ENCODE results near the gene ITGB4. TPM values are rescaled to one million over a fixed set of nuclear protein-coding genes. Genes with fewer than 3 reads are reported as not detected.

Gene ITGB4
- polyA plus RNA-seq (2013, experiment 1 of 4), result 2.1 TPM
- 0.96 TPM for polyA plus RNA-seq (2013, experiment 2 of 4)
- polyA plus RNA-seq (2013, experiment 3 of 4), result 0.80 TPM
- 1.1 TPM for polyA plus RNA-seq (2013, experiment 4 of 4)

DNA sequence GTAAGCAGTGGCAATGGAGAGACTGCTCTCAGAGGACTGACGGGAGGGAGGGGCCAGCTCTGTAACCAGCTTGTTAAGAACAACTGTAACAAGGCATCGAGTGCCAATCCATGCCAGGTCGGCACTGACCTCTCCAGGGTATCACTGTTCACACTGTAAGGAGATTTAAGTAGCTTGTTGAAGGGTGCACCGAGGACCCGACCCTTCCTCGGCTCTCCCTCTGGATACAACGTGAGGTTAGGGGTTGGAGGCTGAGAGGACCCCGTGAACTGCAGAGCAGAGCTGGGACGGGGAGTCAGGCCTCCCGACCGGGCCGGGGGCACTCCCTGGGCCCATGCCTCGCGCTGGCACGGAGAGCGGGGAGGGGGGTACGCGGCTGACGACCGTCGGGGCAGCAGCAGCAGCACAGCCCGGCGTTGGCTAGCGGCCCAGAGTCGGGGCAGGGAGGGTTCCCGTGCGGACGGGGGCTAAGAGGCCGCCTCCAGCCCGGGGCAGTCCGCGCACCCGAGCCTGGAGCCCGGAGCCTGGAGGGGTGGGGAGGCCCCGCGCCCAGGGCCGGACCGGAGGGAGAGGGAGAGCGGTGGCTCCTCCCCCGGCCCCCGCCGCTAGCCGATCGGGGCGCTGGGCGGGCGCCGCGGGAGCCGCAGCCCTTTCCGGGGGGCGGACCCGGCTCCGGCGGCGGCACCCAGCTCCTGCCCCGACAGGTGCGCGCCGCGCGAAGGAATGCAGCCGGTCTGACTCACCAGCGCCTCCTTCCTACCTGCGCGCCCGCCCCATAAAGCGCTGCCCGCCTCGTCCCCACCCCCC, at the start of gene ITGB4:
ITGB4 (plus strand) TSS at position 804 of the 807 bp plus-strand sequence. CDS start 3,245 bp downstream, outside the sequence.
- Histone ChIP-seq H3K9me3 (ENCODE audit: control insufficient read depth, low read length) (no peaks in the 10 kb centered on the region), H3K27me3 (ENCODE audit: control insufficient read depth, insufficient read depth, low read length, poor library complexity, severe bottlenecking) (peaks cover 48% of the 10 kb centered on the region), H3K4me1 (ENCODE audit: control insufficient read depth, insufficient read depth, low read length) (no peaks in the 10 kb centered on the region), H3K4me3 (ENCODE audit: insufficient read depth, low read depth, low read length) (peak within 1 kb of the TSS; percentile 29), H3K36me3 (ENCODE audit: control insufficient read depth, insufficient read depth, low read length) (no peaks in the 10 kb centered on the region), H3K27ac (ENCODE audit: insufficient read depth, low read depth, low read length, poor library complexity, severe bottlenecking) (no peak within 1 kb of the TSS)
- 6 to 7% methylated on average over 70 of the region's 70 CpGs for WGBS, 2 experiments

DNA sequence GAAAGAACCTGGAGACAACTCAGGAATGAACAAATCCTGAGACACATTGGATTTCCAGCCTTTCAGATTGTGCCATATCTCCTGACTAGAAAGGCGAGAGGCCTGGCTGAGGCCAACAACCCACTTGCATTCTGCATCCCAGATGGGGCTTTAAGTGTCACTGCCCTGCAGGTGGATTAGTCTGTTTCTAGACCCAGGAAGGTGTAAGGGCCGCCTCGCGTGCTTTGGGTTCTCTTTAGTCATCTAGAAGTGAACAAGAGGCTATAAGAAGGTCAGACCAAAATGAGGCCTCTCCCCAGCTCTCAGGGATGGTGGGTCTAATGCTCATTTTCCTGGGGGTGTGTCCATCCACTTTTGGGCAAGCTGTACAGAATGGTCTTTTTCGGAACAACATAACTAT, 49.2 kb upstream of the ITGB4 start:
- peaks cover 19% of the 10 kb centered on the region for H3K36me3 ChIP-seq (ENCODE audit: control insufficient read depth, insufficient read depth, low read length)
- H3K4me3 ChIP-seq (ENCODE audit: insufficient read depth, low read depth, low read length), result no peak overlapping the region
- H3K9me3 ChIP-seq (ENCODE audit: control insufficient read depth, low read length), result no peaks in the 10 kb centered on the region
- H3K27me3 ChIP-seq (ENCODE audit: control insufficient read depth, insufficient read depth, low read length, poor library complexity, severe bottlenecking), result no peaks in the 10 kb centered on the region
- H3K27ac ChIP-seq (ENCODE audit: insufficient read depth, low read depth, low read length, poor library complexity, severe bottlenecking), result no peak overlapping the region
- no peaks in the 10 kb centered on the region for H3K4me1 ChIP-seq (ENCODE audit: control insufficient read depth, insufficient read depth, low read length)
- 95 to 98% methylated on average over 5 of the region's 5 CpGs for WGBS, 2 experiments

DNA sequence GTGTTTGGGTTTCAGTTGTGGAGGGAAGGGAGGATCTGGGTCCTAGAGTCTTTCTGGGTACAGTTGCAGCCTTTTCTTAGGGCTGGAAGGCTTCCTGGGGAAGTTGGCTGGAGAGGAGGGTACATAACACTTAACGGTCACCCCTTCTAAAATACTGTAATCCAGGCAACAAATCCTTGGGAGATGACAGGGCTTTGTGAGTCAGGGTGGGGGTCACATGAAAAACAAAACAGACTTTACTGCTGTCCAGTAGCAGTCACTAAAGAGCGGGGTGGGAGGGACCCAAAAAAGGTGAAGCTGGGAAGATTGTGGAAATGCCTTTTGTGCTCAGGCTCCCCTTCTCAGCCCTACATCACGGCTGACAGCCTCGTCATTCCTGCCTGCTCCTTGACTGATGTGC, 47.8 kb upstream of the ITGB4 start:
- no peaks in the 10 kb centered on the region for H3K27me3 ChIP-seq (ENCODE audit: control insufficient read depth, insufficient read depth, low read length, poor library complexity, severe bottlenecking)
- H3K27ac ChIP-seq (ENCODE audit: insufficient read depth, low read depth, low read length, poor library complexity, severe bottlenecking), result no peak overlapping the region
- no peak overlapping the region for H3K4me3 ChIP-seq (ENCODE audit: insufficient read depth, low read depth, low read length)
- no peaks in the 10 kb centered on the region for H3K9me3 ChIP-seq (ENCODE audit: control insufficient read depth, low read length)
- H3K4me1 ChIP-seq (ENCODE audit: control insufficient read depth, insufficient read depth, low read length), result no peaks in the 10 kb centered on the region
- 97% methylated on average over 3 to 4 of the region's 4 CpGs for WGBS, 2 experiments
- H3K36me3 ChIP-seq (ENCODE audit: control insufficient read depth, insufficient read depth, low read length), result peaks cover 19% of the 10 kb centered on the region

DNA sequence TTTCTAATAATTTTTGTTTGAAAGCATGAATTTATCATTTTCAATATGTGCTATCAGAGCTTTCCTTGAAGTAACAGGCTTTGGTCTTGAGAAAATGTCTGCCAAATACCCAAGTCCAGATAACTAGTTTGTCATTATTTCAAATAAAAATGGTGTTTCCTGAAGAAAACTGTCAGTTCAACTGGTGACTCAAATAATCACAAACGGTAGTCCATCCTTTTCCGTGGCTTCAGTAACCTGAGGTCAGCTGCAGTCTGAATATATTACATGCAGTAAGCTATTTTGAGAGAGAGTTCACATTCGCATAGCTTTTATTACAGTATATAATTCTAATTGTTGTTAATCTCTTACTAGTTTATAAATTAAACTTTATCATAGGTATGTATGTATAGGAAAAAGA, 44.8 kb upstream of the ITGB4 start:
- 98 to 100% methylated on average over 2 of the region's 3 CpGs for WGBS, 2 experiments
- no peaks in the 10 kb centered on the region for H3K4me1 ChIP-seq (ENCODE audit: control insufficient read depth, insufficient read depth, low read length)
- no peaks in the 10 kb centered on the region for H3K9me3 ChIP-seq (ENCODE audit: control insufficient read depth, low read length)
- H3K27me3 ChIP-seq (ENCODE audit: control insufficient read depth, insufficient read depth, low read length, poor library complexity, severe bottlenecking), result no peaks in the 10 kb centered on the region
- H3K27ac ChIP-seq (ENCODE audit: insufficient read depth, low read depth, low read length, poor library complexity, severe bottlenecking), result no peak overlapping the region
- peaks cover 12% of the 10 kb centered on the region for H3K36me3 ChIP-seq (ENCODE audit: control insufficient read depth, insufficient read depth, low read length)
- H3K4me3 ChIP-seq (ENCODE audit: insufficient read depth, low read depth, low read length), result no peak overlapping the region

DNA sequence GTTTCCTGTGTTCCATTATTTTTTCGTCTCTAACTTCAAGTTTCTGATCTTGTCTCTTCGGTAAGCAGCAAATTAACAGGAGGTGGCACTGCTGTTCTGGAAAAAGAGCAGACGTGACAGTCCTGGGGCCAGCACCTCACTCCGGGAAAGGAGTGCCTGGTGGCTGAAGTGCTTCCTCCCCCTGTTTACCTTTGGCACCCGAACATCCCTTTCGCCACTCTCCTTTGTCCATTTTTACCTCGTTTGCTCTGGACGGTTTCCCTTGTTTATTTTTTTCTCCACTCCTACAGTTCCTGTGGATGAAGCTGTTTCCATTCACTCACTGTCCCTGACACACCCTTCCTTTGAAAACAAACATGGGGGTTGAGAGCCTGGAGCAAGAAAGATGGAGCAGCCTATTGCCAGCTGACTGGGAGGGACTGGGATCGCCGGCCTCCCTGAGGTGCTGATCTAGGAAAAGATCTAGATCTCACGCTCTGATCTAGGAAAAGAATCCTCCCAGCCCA, 41.5 kb upstream of the ITGB4 start:
- WGBS, 2 experiments, result 89 to 95% methylated on average over 11 of the region's 11 CpGs
- H3K27ac ChIP-seq (ENCODE audit: insufficient read depth, low read depth, low read length, poor library complexity, severe bottlenecking), result no peak overlapping the region
- no peaks in the 10 kb centered on the region for H3K27me3 ChIP-seq (ENCODE audit: control insufficient read depth, insufficient read depth, low read length, poor library complexity, severe bottlenecking)
- no peaks in the 10 kb centered on the region for H3K9me3 ChIP-seq (ENCODE audit: control insufficient read depth, low read length)
- no peak overlapping the region for H3K4me3 ChIP-seq (ENCODE audit: insufficient read depth, low read depth, low read length)
- no peaks in the 10 kb centered on the region for H3K36me3 ChIP-seq (ENCODE audit: control insufficient read depth, insufficient read depth, low read length)
- H3K4me1 ChIP-seq (ENCODE audit: control insufficient read depth, insufficient read depth, low read length), result no peaks in the 10 kb centered on the region

DNA sequence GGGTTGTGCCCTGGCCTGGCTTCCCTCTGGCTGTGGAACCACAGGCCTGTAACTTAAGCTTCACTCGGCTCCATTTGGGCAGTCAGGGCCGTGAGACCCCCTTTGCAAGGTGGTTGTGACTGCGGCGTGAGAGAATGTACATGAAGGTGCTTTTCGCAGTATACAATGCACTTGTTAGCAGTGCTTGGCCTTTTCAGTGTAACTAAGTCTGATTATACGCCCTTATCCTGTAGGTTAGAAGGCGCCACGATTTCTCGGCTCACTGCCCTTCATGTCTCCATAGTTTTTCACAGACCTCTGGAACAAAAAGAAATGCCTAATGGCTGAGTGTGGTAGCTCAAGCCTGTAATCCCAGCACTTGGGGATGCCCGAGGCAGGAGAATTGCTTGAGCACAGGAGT, 40.8 kb upstream of the ITGB4 start:
- WGBS, 2 experiments, result 94 to 95% methylated on average over 10 of the region's 10 CpGs
- Histone ChIP-seq H3K27me3 (ENCODE audit: control insufficient read depth, insufficient read depth, low read length, poor library complexity, severe bottlenecking) (no peaks in the 10 kb centered on the region), H3K36me3 (ENCODE audit: control insufficient read depth, insufficient read depth, low read length) (no peaks in the 10 kb centered on the region), H3K9me3 (ENCODE audit: control insufficient read depth, low read length) (no peaks in the 10 kb centered on the region), H3K4me1 (ENCODE audit: control insufficient read depth, insufficient read depth, low read length) (no peaks in the 10 kb centered on the region), H3K4me3 (ENCODE audit: insufficient read depth, low read depth, low read length) (no peak overlapping the region), H3K27ac (ENCODE audit: insufficient read depth, low read depth, low read length, poor library complexity, severe bottlenecking) (no peak overlapping the region)

DNA sequence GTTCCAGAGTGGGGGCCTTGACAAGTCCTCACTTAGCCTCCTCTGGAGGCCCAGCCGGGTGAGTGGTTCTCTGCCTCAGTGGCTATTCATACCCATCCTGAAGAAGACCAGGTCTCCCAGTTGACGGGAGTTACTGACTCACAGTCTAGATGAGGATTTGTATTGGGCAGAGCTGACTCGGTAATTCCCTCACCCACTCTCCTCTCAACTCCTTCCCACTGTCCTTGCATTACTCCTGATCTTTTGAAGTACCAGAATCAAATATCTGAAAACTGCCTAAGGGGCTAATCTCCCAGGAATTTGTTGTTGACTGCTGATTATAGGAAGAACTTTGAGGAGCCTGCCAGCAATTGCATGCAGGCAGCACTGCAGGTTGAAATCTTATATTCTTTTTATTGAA, 40.0 kb upstream of the ITGB4 start:
- Histone ChIP-seq H3K36me3 (ENCODE audit: control insufficient read depth, insufficient read depth, low read length) (no peaks in the 10 kb centered on the region), H3K9me3 (ENCODE audit: control insufficient read depth, low read length) (no peaks in the 10 kb centered on the region)

DNA sequence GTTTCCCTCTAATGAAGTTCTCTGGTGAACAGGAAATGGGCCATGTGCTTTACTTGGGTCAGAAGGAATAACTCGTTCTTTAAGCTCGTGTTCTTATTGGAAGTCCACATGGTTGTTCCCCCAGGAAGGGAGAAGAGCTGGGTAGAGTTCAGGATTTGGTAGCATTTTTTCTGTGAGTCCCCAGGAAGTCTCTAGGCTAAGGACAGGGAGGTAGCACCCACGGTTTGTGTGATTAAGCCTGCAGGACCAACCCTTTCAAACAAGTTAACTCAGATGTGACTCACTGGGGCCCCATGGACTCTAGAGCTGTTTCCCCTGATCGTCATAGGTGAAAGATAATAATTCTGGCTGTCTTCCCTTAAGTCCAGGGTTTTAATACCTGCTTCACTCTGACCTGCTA, 37.7 kb upstream of the ITGB4 start:
- 96 to 97% methylated on average over 4 of the region's 4 CpGs for WGBS, 2 experiments
- peaks cover 9% of the 10 kb centered on the region for H3K4me1 ChIP-seq (ENCODE audit: control insufficient read depth, insufficient read depth, low read length)
- H3K27ac ChIP-seq (ENCODE audit: insufficient read depth, low read depth, low read length, poor library complexity, severe bottlenecking), result no peak overlapping the region
- no peaks in the 10 kb centered on the region for H3K27me3 ChIP-seq (ENCODE audit: control insufficient read depth, insufficient read depth, low read length, poor library complexity, severe bottlenecking)
- H3K4me3 ChIP-seq (ENCODE audit: insufficient read depth, low read depth, low read length), result no peak overlapping the region
- H3K9me3 ChIP-seq (ENCODE audit: control insufficient read depth, low read length), result no peaks in the 10 kb centered on the region
- peaks cover 6% of the 10 kb centered on the region for H3K36me3 ChIP-seq (ENCODE audit: control insufficient read depth, insufficient read depth, low read length)

More for the DNA sequence above, 40.0 kb upstream of the ITGB4 start:
- Histone ChIP-seq H3K4me1 (ENCODE audit: control insufficient read depth, insufficient read depth, low read length) (no peaks in the 10 kb centered on the region), H3K27ac (ENCODE audit: insufficient read depth, low read depth, low read length, poor library complexity, severe bottlenecking) (no peak overlapping the region), H3K27me3 (ENCODE audit: control insufficient read depth, insufficient read depth, low read length, poor library complexity, severe bottlenecking) (no peaks in the 10 kb centered on the region), H3K4me3 (ENCODE audit: insufficient read depth, low read depth, low read length) (no peak overlapping the region)
- whole genome bisulfite sequencing, 2 experiments, result 94 to 96% methylated on average over 3 of the region's 3 CpGs

DNA sequence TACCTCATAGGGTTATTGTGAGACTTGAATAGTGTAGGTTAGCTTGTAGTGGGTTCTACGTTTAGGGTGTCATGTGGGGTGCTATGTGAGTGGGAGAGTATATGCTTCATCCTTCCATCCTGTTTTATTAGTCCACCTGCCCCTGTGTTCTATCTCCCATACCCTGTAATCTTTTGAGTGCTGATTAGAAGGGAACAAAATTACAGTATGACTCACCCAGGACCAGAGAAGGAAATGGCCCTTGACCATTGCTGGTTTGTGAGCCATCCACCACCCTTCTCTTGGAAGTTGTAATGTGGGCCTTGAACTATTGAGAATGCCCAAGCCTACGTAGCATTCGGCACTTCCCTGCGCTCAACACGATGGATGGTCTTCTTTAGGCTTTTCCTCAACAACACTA, 37.0 kb upstream of the ITGB4 start:
- Histone ChIP-seq H3K27me3 (ENCODE audit: control insufficient read depth, insufficient read depth, low read length, poor library complexity, severe bottlenecking) (no peaks in the 10 kb centered on the region), H3K27ac (ENCODE audit: insufficient read depth, low read depth, low read length, poor library complexity, severe bottlenecking) (no peak overlapping the region), H3K4me3 (ENCODE audit: insufficient read depth, low read depth, low read length) (no peak overlapping the region), H3K36me3 (ENCODE audit: control insufficient read depth, insufficient read depth, low read length) (peaks cover 7% of the 10 kb centered on the region), H3K4me1 (ENCODE audit: control insufficient read depth, insufficient read depth, low read length) (peaks cover 9% of the 10 kb centered on the region), H3K9me3 (ENCODE audit: control insufficient read depth, low read length) (no peaks in the 10 kb centered on the region)
- WGBS, 2 experiments, result 98 to 100% methylated on average over 5 of the region's 5 CpGs

DNA sequence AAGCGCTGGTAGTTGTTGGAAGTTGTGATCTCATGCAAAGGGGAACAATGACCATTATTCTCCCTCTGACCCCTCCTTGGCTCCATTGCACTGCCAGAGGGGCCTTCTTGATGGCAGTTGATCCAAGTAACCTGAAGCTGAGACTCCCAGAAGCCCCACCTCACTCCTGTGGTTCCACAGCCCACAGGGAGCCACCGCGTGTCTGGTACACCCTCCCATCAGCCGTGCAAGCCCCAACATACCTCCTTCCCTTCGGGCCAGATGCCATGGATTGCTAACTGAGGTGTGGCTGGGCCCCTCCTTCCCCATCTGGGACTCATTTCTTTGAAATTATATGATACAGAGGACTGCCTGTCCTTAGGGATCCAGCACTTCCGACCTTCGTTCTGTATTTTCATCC, 36.3 kb upstream of the ITGB4 start:
- Histone ChIP-seq H3K27ac (ENCODE audit: insufficient read depth, low read depth, low read length, poor library complexity, severe bottlenecking) (no peak overlapping the region), H3K36me3 (ENCODE audit: control insufficient read depth, insufficient read depth, low read length) (peaks cover 7% of the 10 kb centered on the region)
- WGBS, 2 experiments, result 93 to 96% methylated on average over 7 of the region's 7 CpGs

More for the DNA sequence above, 36.3 kb upstream of the ITGB4 start:
- Histone ChIP-seq H3K4me3 (ENCODE audit: insufficient read depth, low read depth, low read length) (no peak overlapping the region), H3K9me3 (ENCODE audit: control insufficient read depth, low read length) (no peaks in the 10 kb centered on the region), H3K27me3 (ENCODE audit: control insufficient read depth, insufficient read depth, low read length, poor library complexity, severe bottlenecking) (no peaks in the 10 kb centered on the region), H3K4me1 (ENCODE audit: control insufficient read depth, insufficient read depth, low read length) (peaks cover 9% of the 10 kb centered on the region)

Measured in ectodermal cell (in vitro differentiated cells).